GM21367 (cell line): ENCODE data around the gene NID1.
"Not testable (repeated sequence)": the region's sequence is repeated elsewhere in the genome, so short reads cannot be mapped to it uniquely, and the experiment has no call there.

Experiments
- ATAC-seq: cut with Tn5 transposase; IDR thresholded peaks from one replicate; pipeline ENCODE4 v1.9.1; 2021; ENCODE audit not compliant: unreplicated experiment

NID1 gene

DNA sequence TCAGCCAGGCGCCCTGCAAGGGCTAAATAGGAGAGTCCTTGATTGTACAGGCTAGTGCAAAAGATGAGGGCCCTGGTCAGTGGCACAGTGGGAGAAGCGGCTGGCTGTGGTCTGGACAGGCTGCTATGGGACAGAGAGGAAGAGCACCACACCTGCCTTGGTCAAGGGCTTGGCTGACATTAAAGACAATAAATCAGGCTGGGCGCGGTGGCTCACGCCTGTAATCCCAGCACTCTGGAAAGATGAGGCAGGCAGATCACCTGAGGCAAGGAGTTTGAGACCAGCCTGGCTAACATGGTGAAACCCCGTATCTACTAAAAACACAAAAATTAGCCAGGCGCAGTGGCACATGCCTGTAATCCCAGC is 62.9 kb downstream of the NID1 start:
- ATAC-seq = no peak

DNA sequence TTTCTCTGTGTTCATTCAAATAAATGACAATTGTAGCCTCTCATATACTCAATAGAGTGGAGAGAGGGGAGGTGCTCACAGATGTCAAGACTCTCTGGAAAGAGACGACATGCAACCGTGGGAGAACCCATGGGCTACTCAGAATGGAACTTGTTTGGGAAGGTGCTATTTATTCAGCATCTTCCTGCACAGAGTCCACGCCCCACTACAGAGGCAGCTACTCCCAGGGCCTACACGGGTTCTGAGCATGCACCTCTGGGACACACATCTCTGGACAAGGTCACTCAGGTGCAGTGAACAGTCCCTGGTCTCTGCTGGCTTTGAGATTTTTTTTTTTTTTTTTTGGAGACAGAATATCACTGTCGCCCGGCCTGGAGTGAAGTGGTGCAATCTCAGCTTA is 64.1 kb downstream of the NID1 start:
- no peak for ATAC-seq

DNA sequence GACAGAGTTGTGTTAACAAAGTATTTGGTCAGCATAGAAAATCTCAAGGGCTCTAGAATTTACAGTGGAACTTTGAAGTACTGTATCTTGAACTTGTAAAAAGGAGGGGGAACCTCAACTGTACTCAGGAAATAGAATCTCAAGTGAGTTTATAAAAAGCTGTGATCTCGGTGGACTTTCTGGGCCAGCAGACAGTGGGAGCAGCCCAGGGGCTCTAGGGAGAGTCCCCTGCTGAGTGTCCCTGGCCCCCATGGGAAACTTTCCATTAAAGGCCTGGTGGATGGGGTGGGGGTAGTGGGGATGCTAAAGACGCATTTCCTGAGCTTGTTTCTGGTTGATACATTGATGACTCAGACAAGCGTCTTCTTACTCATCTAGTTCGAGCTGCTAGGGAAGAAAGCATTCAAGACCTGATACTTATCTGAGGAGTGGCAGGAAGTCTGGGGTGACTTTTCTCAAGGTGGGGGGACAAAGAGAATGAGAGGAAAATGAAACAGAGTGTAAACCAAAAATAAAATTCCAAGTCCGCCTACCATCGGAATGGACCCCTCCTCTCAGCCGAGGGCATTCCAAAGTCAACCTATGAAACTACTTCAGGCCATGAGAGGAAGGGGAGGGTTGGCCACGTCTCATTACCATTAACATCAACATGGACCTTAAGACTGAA is 65.5 kb downstream of the NID1 start:
- ATAC-seq = peak; percentile 82

DNA sequence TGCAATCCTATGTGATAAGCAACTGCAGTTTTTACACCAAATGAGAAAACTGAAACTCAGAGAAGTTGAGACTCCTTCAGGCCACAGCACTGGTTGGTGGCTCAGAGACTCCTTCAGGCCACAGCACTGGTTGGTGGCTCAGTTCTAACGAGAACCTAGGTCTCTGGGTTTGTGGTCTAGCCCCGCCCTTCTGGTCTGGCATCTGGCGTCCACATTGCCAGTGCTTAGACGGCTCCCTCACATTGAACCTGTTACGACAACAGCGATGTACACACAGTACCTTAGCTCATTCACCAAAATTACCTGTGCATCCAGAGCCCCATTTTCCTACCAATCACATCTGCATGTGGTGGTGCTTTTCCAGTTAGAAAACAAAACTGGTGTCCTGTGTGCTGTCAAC is 66.1 kb downstream of the NID1 start:
- ATAC-seq = peak; percentile 42

DNA sequence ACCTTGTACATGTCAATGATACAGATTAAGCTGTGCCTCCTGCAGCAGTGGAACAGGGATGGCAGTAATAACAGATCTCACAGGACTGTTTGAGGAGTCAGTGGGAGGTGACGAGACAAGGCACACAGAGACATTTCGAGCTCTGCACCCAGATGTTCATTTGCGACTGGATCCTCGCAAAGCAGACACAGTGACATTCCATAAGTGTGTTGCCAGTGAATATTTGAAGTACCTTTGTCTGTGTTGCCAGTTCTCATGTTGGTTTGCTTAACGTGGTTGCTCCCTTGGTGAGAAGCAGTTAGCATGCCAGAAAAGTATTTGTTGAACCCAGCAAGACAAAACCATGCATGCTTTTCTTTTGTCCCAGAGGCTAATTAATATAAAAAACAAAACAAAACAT is 67.0 kb downstream of the NID1 start:
- no peak for ATAC-seq

DNA sequence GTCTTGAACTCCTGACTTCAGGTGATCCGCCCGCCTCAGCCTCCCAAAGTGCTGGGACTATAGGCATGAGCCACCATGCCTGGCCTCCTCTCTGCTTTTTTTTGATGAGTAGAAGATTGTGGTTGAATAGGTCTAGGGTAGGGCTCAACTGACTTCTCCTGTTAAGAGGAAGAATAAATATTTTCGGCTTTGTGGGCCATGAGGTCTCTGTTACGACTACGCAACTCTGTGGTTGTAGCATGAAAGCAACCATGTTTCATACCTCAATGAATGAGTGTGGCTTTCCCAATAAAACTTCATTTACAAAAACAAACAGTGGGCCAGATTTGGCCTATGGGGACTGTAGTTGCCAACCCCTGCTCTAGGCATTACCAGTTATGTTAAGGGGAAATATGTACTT is 67.8 kb downstream of the NID1 start:
- no peak for ATAC-seq

DNA sequence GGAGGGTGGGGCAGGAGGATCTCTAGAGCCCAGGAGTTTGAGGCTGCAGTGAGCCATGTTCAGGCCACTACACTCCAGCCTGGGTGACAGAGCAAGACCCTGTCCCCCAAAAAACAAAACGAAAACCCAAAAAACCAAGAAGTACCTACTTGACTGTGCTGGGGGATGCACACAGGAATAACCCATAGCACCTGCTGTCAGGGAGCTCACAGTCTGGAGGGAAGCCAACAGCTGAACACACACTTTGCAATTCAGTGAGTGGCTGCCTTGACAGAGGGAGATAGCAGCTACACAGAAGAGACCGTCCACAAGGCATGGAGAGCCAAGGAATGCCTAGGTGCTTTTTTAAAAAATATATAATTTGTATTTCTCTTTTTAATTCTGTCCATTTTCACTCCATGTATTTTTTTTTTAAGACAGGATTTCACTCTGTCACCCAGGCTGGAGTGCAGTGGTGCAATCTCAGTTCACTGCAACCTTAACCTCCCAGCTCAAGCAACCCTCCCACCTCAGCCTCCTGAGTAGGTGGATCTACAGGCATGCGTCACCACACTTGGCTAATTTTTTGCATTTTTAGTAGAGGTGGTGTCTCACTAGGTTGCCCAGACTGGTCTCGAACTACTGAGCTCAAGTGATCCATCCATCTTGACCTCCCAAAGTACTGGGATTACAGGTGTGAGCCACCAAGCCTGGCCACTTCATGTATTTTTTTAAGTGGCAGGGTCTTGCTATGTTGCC is 68.7 kb downstream of the NID1 start:
- ATAC-seq = no peak

DNA sequence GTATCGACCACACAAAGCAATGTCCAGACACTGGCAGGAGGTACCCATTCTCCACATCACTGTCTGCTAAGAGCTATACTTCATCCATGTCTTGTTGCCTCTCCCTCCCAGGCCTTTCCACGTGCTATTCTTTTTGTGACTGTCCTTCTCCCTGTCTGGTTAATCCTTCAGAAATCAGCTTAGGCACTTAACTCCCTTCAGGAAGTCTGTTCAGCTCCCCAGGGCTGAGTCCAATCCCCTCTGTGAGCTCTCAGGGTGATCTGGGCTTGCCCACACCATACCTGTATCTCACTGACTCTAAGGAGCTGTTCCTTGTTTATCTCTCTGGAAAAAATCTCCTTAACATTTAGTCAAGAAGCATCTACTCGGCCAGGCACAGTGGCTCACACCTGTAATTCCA is 69.4 kb downstream of the NID1 start:
- ATAC-seq = no peak

DNA sequence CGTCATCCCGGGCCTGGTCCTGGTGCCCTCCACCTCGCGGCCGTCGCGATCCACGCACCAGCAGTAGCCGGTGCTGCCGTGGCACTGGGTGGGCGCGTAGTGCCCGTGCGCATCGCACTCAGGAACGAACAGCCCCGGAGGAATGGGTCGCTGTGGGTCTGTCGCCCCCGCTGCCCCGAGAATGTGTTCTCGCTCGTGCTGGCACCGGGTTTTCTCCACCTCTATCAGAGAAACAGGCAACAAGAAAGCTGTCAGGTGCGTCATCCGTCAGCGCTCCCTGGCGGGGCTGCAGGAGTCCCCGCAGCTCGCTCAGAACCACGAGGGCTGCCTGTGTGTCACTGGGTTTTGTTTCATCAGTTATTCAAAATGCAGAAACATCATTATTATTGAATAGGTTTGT is 71.2 kb downstream of the NID1 start:
- no peak for ATAC-seq

DNA sequence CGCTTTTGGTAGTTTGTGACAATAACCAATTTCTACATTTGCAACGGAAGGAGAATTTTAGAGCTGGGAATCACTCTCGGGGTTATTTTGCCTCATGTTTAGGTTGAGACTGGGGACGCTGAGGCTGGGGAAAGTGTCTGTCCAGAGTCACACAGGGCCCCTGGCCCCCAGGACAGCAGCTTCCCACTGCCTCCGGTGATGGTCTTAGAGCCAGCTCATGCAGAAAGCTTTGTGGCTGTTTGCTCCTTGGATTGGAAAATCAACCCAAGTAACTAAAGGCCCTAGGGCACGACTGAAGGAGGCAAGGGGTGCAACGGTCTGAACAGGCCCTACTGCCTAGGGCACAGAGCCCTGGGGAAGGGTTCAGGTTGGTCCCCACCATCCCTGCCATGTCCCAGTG is 72.0 kb downstream of the NID1 start:
- ATAC-seq = no peak

DNA sequence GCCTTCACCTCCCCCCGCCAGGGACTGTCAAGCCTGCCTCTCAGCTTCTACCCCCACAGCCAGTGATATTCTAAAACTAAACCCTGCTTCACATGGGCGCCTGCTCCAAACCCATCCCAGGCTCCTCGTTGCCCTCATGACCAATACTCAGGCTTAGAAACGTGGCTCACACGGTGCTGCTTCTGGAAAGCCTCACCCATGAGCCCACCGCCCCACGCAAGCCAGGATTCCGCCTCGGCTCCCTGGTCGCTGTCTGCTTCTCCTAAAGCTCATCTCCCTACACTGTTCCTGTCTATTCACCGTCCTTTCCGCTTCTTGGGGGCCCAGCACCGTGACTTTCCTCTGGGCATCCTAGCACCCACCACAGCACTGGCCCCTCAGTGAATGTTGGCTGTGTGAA is 72.5 kb downstream of the NID1 start:
- no peak for ATAC-seq

DNA sequence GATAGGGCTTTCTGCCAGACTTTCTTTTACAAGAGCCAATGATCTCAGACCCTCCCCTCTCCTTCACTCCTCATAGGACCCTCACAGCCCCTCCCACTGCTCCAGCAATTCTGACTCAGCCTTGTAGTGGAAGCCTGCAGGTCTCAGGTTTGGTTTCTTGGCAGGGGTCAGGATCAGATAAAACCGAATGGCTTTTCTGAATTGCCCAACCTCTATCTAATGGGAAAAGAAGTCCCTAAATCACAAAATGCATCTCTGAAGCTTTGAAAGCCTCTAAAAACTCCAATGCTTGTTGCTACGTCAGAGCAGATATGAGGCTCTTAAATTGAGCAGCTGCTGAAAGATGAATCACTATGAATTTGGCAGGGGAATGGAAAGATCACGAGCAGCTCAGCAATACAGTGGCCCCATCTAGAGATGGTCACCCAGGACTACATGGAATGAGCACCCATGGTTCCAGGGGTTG is 74.5 kb downstream of the NID1 start:
- ATAC-seq = no peak

DNA sequence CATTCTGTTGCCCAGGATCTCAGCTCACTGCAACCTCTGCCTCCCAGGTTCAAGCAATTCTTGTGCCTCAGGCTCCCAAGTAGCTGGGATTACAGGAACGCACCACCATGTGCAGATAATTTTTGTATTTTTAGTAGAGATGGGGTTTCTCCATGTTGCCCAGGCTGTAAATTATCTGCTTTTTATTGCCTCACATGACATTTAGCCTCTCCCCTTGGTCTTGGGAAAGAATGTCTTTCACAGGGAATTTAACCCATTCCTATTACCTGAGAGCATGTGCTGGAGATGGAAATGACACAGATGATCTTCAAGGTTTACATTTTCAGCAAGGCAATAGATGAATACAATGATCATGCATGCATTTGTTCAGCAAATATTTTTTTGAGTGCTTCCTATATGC is 75.8 kb downstream of the NID1 start:
- no peak for ATAC-seq

DNA sequence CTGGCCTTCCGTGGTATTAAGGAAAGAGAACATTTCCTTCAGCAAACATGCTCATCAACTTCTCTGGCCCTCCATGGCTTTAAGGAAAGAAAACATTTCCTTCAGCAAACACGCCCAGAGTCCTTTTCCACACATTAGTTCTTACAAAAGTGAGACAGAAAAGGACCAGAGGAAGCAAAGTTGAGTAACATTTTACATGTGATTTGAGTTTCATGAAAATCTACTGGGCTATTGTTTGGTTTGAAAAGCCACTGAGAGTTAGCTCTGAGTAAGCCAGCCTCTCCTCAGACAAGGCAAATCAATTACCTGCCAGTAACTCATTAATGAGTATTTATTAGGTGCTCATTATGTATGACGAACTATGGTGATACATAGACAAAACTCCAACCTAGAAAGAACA is 78.0 kb downstream of the NID1 start:
- ATAC-seq = no peak

DNA sequence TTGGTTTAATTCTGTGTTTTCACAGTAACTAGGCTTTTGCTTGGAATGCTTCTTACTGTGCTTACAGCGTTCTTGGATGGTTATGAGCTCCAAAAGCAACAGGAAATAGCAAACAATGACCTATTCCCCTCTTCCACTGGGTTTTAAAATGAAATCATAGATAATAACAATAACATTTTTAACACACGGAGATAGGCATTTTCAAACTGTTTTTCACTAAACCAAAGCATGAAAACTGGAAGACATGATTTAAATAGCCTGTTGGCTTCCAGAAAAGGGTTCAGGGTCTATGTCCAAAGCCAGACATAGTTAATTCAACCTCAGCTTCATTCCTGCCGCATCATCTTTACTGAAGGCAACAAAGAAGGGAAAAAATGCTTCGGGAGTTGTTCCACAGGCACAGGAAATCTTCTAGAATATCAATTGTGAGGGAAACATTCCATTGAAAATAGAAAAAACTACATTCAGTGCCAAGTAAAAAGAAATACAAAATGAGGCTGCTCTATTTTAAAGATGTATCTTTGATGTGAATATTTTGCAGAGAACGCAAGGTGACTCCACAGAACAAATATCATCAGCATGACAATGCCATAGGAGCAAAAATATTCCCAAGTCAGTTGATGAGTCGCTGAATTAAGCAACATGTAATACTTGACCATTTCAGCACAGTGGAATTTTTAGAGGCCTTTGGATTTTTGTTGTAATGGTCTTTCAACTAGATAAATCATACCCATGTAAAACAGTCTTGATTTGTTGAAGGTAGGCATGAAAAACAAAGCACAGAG is 80.7 kb downstream of the NID1 start:
- ATAC-seq = no peak

DNA sequence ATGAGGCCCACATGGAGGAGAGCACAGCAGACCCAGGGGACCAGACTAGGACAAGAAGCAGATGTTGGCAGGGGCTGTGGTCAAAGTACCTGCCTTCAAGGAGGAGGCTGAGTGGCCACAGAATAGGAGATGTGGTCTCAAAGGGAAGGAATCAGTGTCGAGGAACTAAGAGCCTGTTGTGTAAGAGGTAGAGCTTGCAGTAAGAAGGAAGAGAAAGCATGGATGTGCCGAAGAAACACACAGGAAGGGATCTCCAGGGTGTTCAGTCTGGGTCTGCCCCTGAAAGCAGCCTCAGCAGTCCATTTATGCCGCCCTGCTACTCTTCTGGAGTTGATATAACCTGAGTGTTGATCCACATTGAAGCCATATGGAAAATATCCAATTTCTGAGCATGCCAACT is 83.9 kb downstream of the NID1 start:
- ATAC-seq = no peak

DNA sequence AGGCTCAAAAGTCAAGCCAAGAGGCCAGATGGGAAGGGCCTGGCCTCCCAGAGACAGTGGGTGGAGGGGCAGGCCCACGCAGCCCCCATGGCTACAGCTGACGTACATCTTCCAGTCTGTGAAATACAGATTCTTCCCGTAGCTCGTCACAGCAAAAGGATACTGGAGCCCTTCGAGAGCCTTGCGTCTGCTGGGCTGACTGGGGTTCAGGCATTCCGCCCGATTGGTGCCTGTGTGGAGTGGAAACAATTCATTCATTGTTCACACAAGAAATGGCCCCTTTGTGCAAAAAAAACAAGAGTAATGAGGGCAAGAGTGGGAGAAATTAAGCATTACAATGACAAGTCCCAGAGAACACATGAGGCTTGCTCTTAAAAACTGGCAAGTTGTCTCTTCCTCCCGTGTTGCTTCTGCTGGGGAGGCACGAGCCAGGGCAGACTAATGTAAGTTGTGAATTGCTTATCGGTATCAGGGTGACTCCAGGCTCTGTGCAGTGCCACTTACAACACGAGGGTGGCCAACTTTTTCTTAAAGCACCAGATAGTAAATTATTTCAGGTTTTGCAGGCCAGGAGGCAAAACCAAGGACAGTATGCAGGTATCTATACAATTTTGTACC is 85.1 kb downstream of the NID1 start:
- no peak for ATAC-seq

DNA sequence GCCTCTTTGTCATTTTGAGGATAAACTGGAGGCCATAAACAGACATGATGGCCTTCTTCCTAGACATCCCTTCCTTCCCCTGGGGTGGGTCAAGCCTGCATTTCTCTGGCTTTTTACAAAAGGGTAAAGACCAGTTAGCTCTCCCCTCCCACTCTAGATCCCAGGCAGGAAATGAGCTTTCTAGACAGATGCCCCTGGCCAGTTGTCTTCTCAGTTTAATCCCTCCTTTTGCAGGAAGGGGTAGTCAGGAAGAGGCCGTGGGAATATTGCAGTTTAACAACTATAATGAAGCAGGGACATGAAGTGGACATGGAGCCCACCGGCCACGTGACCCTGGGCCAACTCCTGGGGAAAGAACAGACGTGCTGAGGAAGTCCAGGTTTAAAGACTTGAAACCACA is 85.7 kb downstream of the NID1 start:
- ATAC-seq = no peak

DNA sequence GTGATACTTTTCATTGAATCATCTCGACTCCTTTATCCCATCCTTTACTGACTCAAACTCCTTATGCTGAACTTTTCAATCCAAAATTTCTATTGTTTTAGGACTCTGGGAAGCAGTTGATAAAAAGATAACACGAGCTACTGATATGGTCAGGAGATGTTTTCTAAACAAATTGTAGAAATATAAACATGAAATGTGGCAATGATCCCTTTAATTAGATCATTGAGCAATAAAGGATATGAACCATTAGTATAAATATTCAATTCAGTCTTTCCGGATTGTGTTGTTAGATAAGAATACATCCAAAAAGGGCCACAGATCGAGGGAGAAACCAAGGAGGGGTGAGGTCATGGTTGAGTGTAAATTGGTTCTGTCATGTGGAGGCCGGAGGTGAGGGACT is 88.4 kb downstream of the NID1 start:
- ATAC-seq = no peak

DNA sequence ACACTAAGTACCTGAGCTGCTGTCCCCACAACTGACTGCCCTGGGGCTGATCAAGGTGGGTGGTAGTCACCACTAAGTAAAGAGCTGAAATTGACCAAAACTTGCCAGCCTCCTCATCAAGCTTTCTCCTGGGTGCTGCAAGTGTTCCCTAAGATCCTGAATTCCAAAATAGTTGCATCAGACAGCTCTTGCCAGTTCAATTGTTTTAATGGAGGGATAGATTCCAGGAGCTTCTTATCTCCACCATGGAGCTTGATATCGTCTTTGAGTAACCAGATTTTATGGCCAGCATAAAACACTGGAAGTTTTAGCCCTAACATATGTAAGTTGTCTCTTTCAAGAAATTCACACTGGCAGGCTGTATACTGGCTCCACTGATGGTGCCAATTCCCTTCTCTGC is 90.3 kb downstream of the NID1 start:
- ATAC-seq = no peak

DNA sequence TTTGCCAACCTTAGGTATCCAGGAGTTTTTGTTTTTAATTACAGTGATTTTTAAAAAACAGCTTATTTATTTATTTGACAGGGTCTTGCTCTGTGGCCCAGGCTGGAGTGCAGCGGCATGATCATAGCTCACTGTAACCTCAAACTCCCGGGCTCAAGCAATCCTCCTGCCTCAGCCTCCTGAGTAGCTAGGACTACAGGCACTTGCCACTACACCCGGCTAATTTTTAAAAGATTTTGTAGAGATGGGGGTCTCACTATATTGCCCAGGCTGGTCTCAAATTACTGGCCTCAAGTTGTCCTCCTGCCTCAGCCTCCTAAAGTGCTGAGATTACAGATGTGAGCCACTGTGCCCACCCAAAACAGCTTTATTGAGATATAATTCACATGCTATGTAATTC is 92.2 kb downstream of the NID1 start:
- not testable (repeated sequence) for ATAC-seq

DNA sequence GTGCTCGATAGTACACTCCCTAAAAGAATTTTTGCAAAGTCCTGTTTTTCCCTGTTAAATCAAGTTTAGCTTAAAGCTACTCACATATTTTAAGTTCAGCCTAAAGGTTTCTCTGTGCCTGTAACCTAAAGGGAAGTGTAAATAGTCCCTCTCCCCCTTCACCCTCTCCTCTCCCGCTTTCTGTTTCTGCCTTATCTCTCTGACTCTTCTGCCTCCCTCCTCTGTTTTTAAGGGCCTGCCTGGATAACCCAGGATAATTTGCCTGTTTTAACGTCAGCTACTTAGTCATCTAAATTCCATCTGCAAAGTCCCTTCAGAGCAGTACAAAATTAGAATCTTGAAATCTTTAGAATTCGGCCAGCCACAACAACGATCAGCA is 92.6 kb downstream of the NID1 start:
- ATAC-seq = peak; percentile 43
